ENCODE data around the gene ZNF595.
A peak's percentile ranks its signal among the peaks of the same experiment; 100 is the strongest.
"Not testable (repeated sequence)": the region's sequence is repeated elsewhere in the genome, so short reads cannot be mapped to it uniquely, and the experiment has no call there.

Gene ZNF595

GRCh38 chr4:52804-53479, at the start of gene ZNF595:
Gene ZNF595, plus strand, starts transcription at chr4:53321. Its CDS starts 168 bp downstream, at chr4:53489.
- peak; percentile 62 for DNase-seq
- H3K27ac Mint-ChIP-seq; H3K9me3 Mint-ChIP-seq; H3K4me3 Mint-ChIP-seq; H3K4me1 Mint-ChIP-seq (ENCODE audit: low read depth); H3K27me3 Mint-ChIP-seq; H3K36me3 Mint-ChIP-seq (ENCODE audit: low read depth): not testable (repeated sequence)

- H3K9me3 Mint-ChIP-seq; H3K27ac Mint-ChIP-seq; H3K27me3 Mint-ChIP-seq; DNase-seq; H3K36me3 Mint-ChIP-seq (ENCODE audit: low read depth); H3K4me1 Mint-ChIP-seq (ENCODE audit: low read depth); H3K4me3 Mint-ChIP-seq: not testable (repeated sequence)
These were observed 42.9 kb upstream of the ZNF595 start for GRCh38 chr4:9937-10870.

GRCh38 chr4:11095-11815, 41.9 kb upstream of the ZNF595 start:
- not testable (repeated sequence) for H3K4me1 Mint-ChIP-seq (ENCODE audit: low read depth); H3K27me3 Mint-ChIP-seq; H3K9me3 Mint-ChIP-seq; DNase-seq; H3K27ac Mint-ChIP-seq; H3K36me3 Mint-ChIP-seq (ENCODE audit: low read depth); H3K4me3 Mint-ChIP-seq

GRCh38 chr4:11816-12417, 41.2 kb upstream of the ZNF595 start:
- not testable (repeated sequence) for H3K4me1 Mint-ChIP-seq (ENCODE audit: low read depth); DNase-seq

GRCh38 chr4:18128-18527, 35.0 kb upstream of the ZNF595 start:
- H3K27ac Mint-ChIP-seq; H3K4me3 Mint-ChIP-seq; H3K4me1 Mint-ChIP-seq (ENCODE audit: low read depth); H3K9me3 Mint-ChIP-seq; H3K36me3 Mint-ChIP-seq (ENCODE audit: low read depth); H3K27me3 Mint-ChIP-seq; DNase-seq: not testable (repeated sequence)

More at GRCh38 chr4:11816-12417, 41.2 kb upstream of the ZNF595 start:
- H3K4me3 Mint-ChIP-seq; H3K27me3 Mint-ChIP-seq; H3K27ac Mint-ChIP-seq; H3K36me3 Mint-ChIP-seq (ENCODE audit: low read depth); H3K9me3 Mint-ChIP-seq: not testable (repeated sequence)

GRCh38 chr4:18589-18988, 34.5 kb upstream of the ZNF595 start:
- H3K4me1 Mint-ChIP-seq (ENCODE audit: low read depth); H3K4me3 Mint-ChIP-seq; H3K27ac Mint-ChIP-seq; H3K36me3 Mint-ChIP-seq (ENCODE audit: low read depth); DNase-seq; H3K9me3 Mint-ChIP-seq; H3K27me3 Mint-ChIP-seq: not testable (repeated sequence)

- H3K9me3 Mint-ChIP-seq; DNase-seq; H3K4me3 Mint-ChIP-seq; H3K27ac Mint-ChIP-seq; H3K36me3 Mint-ChIP-seq (ENCODE audit: low read depth); H3K4me1 Mint-ChIP-seq (ENCODE audit: low read depth); H3K27me3 Mint-ChIP-seq: not testable (repeated sequence)
These were observed 30.2 kb upstream of the ZNF595 start for GRCh38 chr4:22882-23281.

GRCh38 chr4:24359-24758, 28.8 kb upstream of the ZNF595 start:
- not testable (repeated sequence) for DNase-seq; H3K9me3 Mint-ChIP-seq; H3K36me3 Mint-ChIP-seq (ENCODE audit: low read depth); H3K27ac Mint-ChIP-seq; H3K4me1 Mint-ChIP-seq (ENCODE audit: low read depth); H3K27me3 Mint-ChIP-seq; H3K4me3 Mint-ChIP-seq

GRCh38 chr4:27501-27900, 25.6 kb upstream of the ZNF595 start:
- H3K36me3 Mint-ChIP-seq (ENCODE audit: low read depth); H3K4me1 Mint-ChIP-seq (ENCODE audit: low read depth); H3K9me3 Mint-ChIP-seq; H3K27ac Mint-ChIP-seq; DNase-seq; H3K27me3 Mint-ChIP-seq; H3K4me3 Mint-ChIP-seq: not testable (repeated sequence)

- DNase-seq; H3K9me3 Mint-ChIP-seq; H3K4me1 Mint-ChIP-seq (ENCODE audit: low read depth); H3K27ac Mint-ChIP-seq; H3K4me3 Mint-ChIP-seq; H3K27me3 Mint-ChIP-seq; H3K36me3 Mint-ChIP-seq (ENCODE audit: low read depth): not testable (repeated sequence)
These were observed 24.2 kb upstream of the ZNF595 start for GRCh38 chr4:28767-29542.

GRCh38 chr4:33314-33713, 19.8 kb upstream of the ZNF595 start:
- not testable (repeated sequence) for H3K36me3 Mint-ChIP-seq (ENCODE audit: low read depth); H3K27me3 Mint-ChIP-seq; H3K4me1 Mint-ChIP-seq (ENCODE audit: low read depth); H3K27ac Mint-ChIP-seq; DNase-seq; H3K4me3 Mint-ChIP-seq; H3K9me3 Mint-ChIP-seq

GRCh38 chr4:36559-37415, 16.3 kb upstream of the ZNF595 start:
- H3K36me3 Mint-ChIP-seq (ENCODE audit: low read depth); H3K4me1 Mint-ChIP-seq (ENCODE audit: low read depth); DNase-seq; H3K27me3 Mint-ChIP-seq; H3K9me3 Mint-ChIP-seq; H3K4me3 Mint-ChIP-seq; H3K27ac Mint-ChIP-seq: not testable (repeated sequence)

GRCh38 chr4:38202-38601, 14.9 kb upstream of the ZNF595 start:
- DNase-seq; H3K27ac Mint-ChIP-seq; H3K4me3 Mint-ChIP-seq; H3K9me3 Mint-ChIP-seq; H3K27me3 Mint-ChIP-seq; H3K4me1 Mint-ChIP-seq (ENCODE audit: low read depth); H3K36me3 Mint-ChIP-seq (ENCODE audit: low read depth): not testable (repeated sequence)

All from activated T-cell treated with anti-CD3 and anti-CD28 coated beads, Interleukin-2, amount 50 U/mL, for 24 hours (primary cell).